HG03064 (cell line): ENCODE results near the gene DROSHA.
"Not testable (repeated sequence)": the region's sequence is repeated elsewhere in the genome, so short reads cannot be mapped to it uniquely, and the experiment has no call there.

ENCODE experiments used
- ATAC-seq: cut with Tn5 transposase; IDR thresholded peaks from one replicate; pipeline ENCODE4 v1.9.1; 2021; ENCODE audit warnings: low read depth; ENCODE audit not compliant: unreplicated experiment

The DROSHA gene

GRCh38 chr5:31421806-31422586 is 109.9 kb downstream of the DROSHA start:
- no peak for ATAC-seq

- ATAC-seq, result no peak
Observed at GRCh38 chr5:31417512-31417911, 114.4 kb downstream of the DROSHA start.

- ATAC-seq, result no peak
Observed at GRCh38 chr5:31416547-31416946, 115.3 kb downstream of the DROSHA start.

- ATAC-seq, result no peak
Observed at GRCh38 chr5:31415960-31416359, 115.9 kb downstream of the DROSHA start.

GRCh38 chr5:31415009-31415923 is 116.6 kb downstream of the DROSHA start:
- no peak for ATAC-seq

GRCh38 chr5:31413030-31413812 is 118.7 kb downstream of the DROSHA start:
- no peak for ATAC-seq

- no peak for ATAC-seq
Observed at GRCh38 chr5:31412324-31412723, 119.6 kb downstream of the DROSHA start.

- no peak for ATAC-seq
Observed at GRCh38 chr5:31410089-31410488, 121.8 kb downstream of the DROSHA start.

GRCh38 chr5:31408814-31409213 is 123.1 kb downstream of the DROSHA start:
- ATAC-seq, result no peak

- ATAC-seq, result no peak
Observed at GRCh38 chr5:31407921-31408693, 123.8 kb downstream of the DROSHA start.

GRCh38 chr5:31404325-31404724 is 127.6 kb downstream of the DROSHA start:
- no peak for ATAC-seq

GRCh38 chr5:31401691-31402090 is 130.2 kb downstream of the DROSHA start:
- ATAC-seq, result no peak

- ATAC-seq, result no peak
Observed at GRCh38 chr5:31397926-31398557, 133.9 kb downstream of the DROSHA start.

- no peak for ATAC-seq
Observed at GRCh38 chr5:31396611-31397295, 135.1 kb downstream of the DROSHA start.

- not testable (repeated sequence) for ATAC-seq
Observed at GRCh38 chr5:31395450-31396045, 136.3 kb downstream of the DROSHA start.

GRCh38 chr5:31393126-31393525 is 138.8 kb downstream of the DROSHA start:
- ATAC-seq, result no peak

GRCh38 chr5:31392061-31392460 is 139.8 kb downstream of the DROSHA start:
- ATAC-seq, result no peak

GRCh38 chr5:31390256-31390655 is 141.6 kb downstream of the DROSHA start:
- no peak for ATAC-seq
